IMR-90 (cell line): ENCODE measurements around the gene CDK17. TPM values are rescaled to one million over a fixed set of nuclear protein-coding genes. Genes with fewer than 3 reads are reported as not detected.

Experiments
- ATAC-seq: fragments of 200-7000 bp; cut with Tn5 transposase; 2 replicates; pipeline ENCODE4 v1.9.1; 2020; ENCODE audit warnings: low read depth, mild to moderate bottlenecking, moderate library complexity
- BruUV-seq: library from RNA; stranded (reverse); fragments of 400-500 nt; replicated peaks from 2 replicates; lab custom pipeline; 2021; lab: Mats Ljungman, UMichigan
- CTCF ChIA-PET: fragments of 300-600 bp; formaldehyde crosslinking; extraction: SDS; loops from one replicate; lab custom pipeline; 2021; ENCODE audit warnings: antibody characterized with exemption; lab: Yijun Ruan, JAX
- POLR2A ChIA-PET: fragments of 300-600 bp; sonication (Branson Sonifier 250); formaldehyde crosslinking; loops from one replicate; lab custom pipeline; 2022; ENCODE audit warnings: antibody characterized with exemption; ENCODE audit not compliant: unreplicated experiment; lab: Charles Lee
- DNase-seq: peaks from one replicate; pipeline ENCODE4 v3.0.0; 2013
- H2AFZ ChIP-seq: replicated peaks from 2 replicates; pipeline ENCODE3; 2013; ENCODE audit warnings: low read length, mild to moderate bottlenecking; ENCODE audit not compliant: poor library complexity
- H2AK5ac ChIP-seq: 2 replicates; pipeline ENCODE4 v1.6.1; 2013; ENCODE audit warnings: low read depth, low read length, inconsistent platforms
- H2AK9ac ChIP-seq: replicated peaks from 2 replicates; pipeline ENCODE3; 2013; ENCODE audit warnings: mild to moderate bottlenecking, low read depth, low read length, moderate library complexity; ENCODE audit not compliant: poor library complexity
- H2BK120ac ChIP-seq: 2 replicates; pipeline ENCODE4 v1.6.1; 2013; ENCODE audit warnings: low read depth, low read length, inconsistent platforms
- H2BK15ac ChIP-seq: 3 replicates; pipeline ENCODE4 v1.6.1; 2013; ENCODE audit warnings: low read depth, low read length, inconsistent platforms
- H2BK20ac ChIP-seq: 2 replicates; pipeline ENCODE4 v1.6.1; 2013; ENCODE audit warnings: low read depth, mild to moderate bottlenecking, inconsistent platforms, low read length, moderate library complexity
- H2BK5ac ChIP-seq: 2 replicates; pipeline ENCODE4 v1.6.1; 2013; ENCODE audit warnings: mild to moderate bottlenecking, low read depth, low read length, inconsistent platforms; ENCODE audit not compliant: poor library complexity, severe bottlenecking
- H3K14ac ChIP-seq: replicated peaks from 2 replicates; pipeline ENCODE4 v1.6.1; 2013; ENCODE audit warnings: low read depth, low read length, inconsistent platforms
- H3K18ac ChIP-seq: 2 replicates; pipeline ENCODE4 v1.6.1; 2013; ENCODE audit warnings: low read depth, low read length, control low read depth
- H3K23ac ChIP-seq: 2 replicates; pipeline ENCODE4 v1.6.1; 2013; ENCODE audit warnings: low read depth, low read length, inconsistent platforms
- H3K27ac ChIP-seq: 2 replicates; pipeline ENCODE4 v1.5.1; 2013; ENCODE audit warnings: mild to moderate bottlenecking, control low read depth, low read length; ENCODE audit not compliant: insufficient read depth
- H3K27me3 ChIP-seq: 2 replicates; pipeline ENCODE4 v1.6.1; 2013; ENCODE audit warnings: low read length; ENCODE audit not compliant: control insufficient read depth, insufficient read depth
- H3K36me3 ChIP-seq: 2 replicates; pipeline ENCODE4 v1.6.1; 2013; ENCODE audit warnings: low read length, mixed read lengths; ENCODE audit not compliant: control insufficient read depth, insufficient read depth
- H3K4ac ChIP-seq: 2 replicates; pipeline ENCODE4 v1.6.1; 2013; ENCODE audit warnings: low read depth, low read length, inconsistent platforms
- H3K4me1 ChIP-seq: 2 replicates; pipeline ENCODE4 v1.6.1; 2013; ENCODE audit warnings: low read length, mixed read lengths; ENCODE audit not compliant: control insufficient read depth, insufficient read depth
- H3K4me2 ChIP-seq: 2 replicates; pipeline ENCODE4 v1.6.1; 2013; ENCODE audit warnings: low read depth, mild to moderate bottlenecking, control low read depth, low read length, moderate library complexity
- H3K4me3 ChIP-seq: 2 replicates; pipeline ENCODE4 v1.5.1; 2013; ENCODE audit warnings: low read depth, mild to moderate bottlenecking, control low read depth, low read length, moderate library complexity; ENCODE audit not compliant: insufficient read depth
- H3K56ac ChIP-seq: 2 replicates; pipeline ENCODE4 v1.6.1; 2013; ENCODE audit warnings: low read length, inconsistent platforms; ENCODE audit not compliant: insufficient read depth; ENCODE audit errors: extremely low read depth
- H3K79me1 ChIP-seq, 2 experiments: 2 replicates each; pipeline ENCODE4 v1.6.1; 2013; ENCODE audit warnings: low read length in 2 of 2, inconsistent platforms in 1 of 2, low read depth in 1 of 2
- H3K9ac ChIP-seq: 2 replicates; pipeline ENCODE4 v1.6.1; 2013; ENCODE audit warnings: low read depth, low read length, control low read depth
- H3K9me1 ChIP-seq: 2 replicates; pipeline ENCODE4 v1.6.1; 2013; ENCODE audit warnings: low read length, inconsistent platforms; ENCODE audit not compliant: insufficient read depth
- H3K9me3 ChIP-seq: 2 replicates; pipeline ENCODE4 v1.6.1; 2013; ENCODE audit warnings: low read length; ENCODE audit not compliant: control insufficient read depth, insufficient read depth
- H4K20me1 ChIP-seq: 2 replicates; pipeline ENCODE4 v1.6.1; 2013; ENCODE audit warnings: low read length, inconsistent platforms; ENCODE audit not compliant: insufficient read depth
- H4K5ac ChIP-seq: 2 replicates; pipeline ENCODE4 v1.6.1; 2013; ENCODE audit warnings: mild to moderate bottlenecking, low read depth, low read length, control low read depth
- H4K8ac ChIP-seq, 2 experiments: 2 replicates each; pipeline ENCODE4 v1.6.1; 2013; ENCODE audit warnings: low read depth in 2 of 2, low read length in 2 of 2, control low read depth in 1 of 2, inconsistent platforms in 1 of 2
- H4K91ac ChIP-seq: 2 replicates; pipeline ENCODE4 v1.6.1; 2013; ENCODE audit warnings: low read depth, low read length, inconsistent platforms; ENCODE audit not compliant: insufficient read depth
- BHLHE40 ChIP-seq: fragments of 150-350 bp; IDR thresholded peaks from 2 replicates; pipeline ENCODE4 v1.6.1; 2016; ENCODE audit warnings: mild to moderate bottlenecking, low read depth, low read length
- CEBPB ChIP-seq: IDR thresholded peaks from 2 replicates; pipeline ENCODE4 v1.6.1; 2012; ENCODE audit warnings: low read depth, low read length, improper control_type of control experiment
- CHD1 ChIP-seq: IDR thresholded peaks from 2 replicates; pipeline ENCODE4 v1.6.1; 2012; ENCODE audit warnings: low read depth, low read length, improper control_type of control experiment
- ELK1 ChIP-seq: fragments of 150-350 bp; IDR thresholded peaks from 2 replicates; pipeline ENCODE4 v1.6.1; 2016; ENCODE audit warnings: low read depth, mild to moderate bottlenecking, low read length, moderate library complexity, borderline replicate concordance
- MAZ ChIP-seq: IDR thresholded peaks from 2 replicates; pipeline ENCODE4 v1.6.1; 2012; ENCODE audit warnings: low read depth, mild to moderate bottlenecking, low read length, improper control_type of control experiment, moderate library complexity, borderline replicate concordance
- MXI1 ChIP-seq: IDR thresholded peaks from 2 replicates; pipeline ENCODE4 v1.6.1; 2012; ENCODE audit warnings: low read depth, mild to moderate bottlenecking, low read length, moderate library complexity, borderline replicate concordance
- NFE2L2 ChIP-seq: fragments of 150-350 bp; IDR thresholded peaks from 2 replicates; pipeline ENCODE4 v1.6.1; 2016; ENCODE audit warnings: low read depth, mild to moderate bottlenecking, low read length
- POLR2A ChIP-seq: IDR thresholded peaks from 2 replicates; pipeline ENCODE4 v1.6.1; 2012; ENCODE audit warnings: mild to moderate bottlenecking, low read depth, low read length
- RAD21 ChIP-seq: IDR thresholded peaks from 2 replicates; pipeline ENCODE4 v1.6.1; 2012; ENCODE audit warnings: low read length, improper control_type of control experiment
- RCOR1 ChIP-seq: IDR thresholded peaks from 2 replicates; pipeline ENCODE4 v1.6.1; 2012; ENCODE audit warnings: mild to moderate bottlenecking, low read length, improper control_type of control experiment; ENCODE audit not compliant: insufficient replicate concordance
- WGBS, 2 experiments: methylation state at CpG; one replicate each; pipeline versions ENCODE4 v1.1.5 to v1.1.7; 2013; ENCODE audit warnings: missing lambda C conversion rate in 2 of 2; ENCODE audit not compliant: insufficient read length in 1 of 2; ENCODE audit errors: extremely low coverage in 2 of 2; 5-methylcytosine and 5-hydroxymethylcytosine counted together
- dilution Hi-C: fragments of 300-500 bp; cut with HindIII; formaldehyde crosslinking; loops from one replicate; pipeline ENCODE4 v1.14.3; 2018; ENCODE audit warnings: low sequenced_read_pairs; ENCODE audit not compliant: unreplicated experiment
- in situ Hi-C: fragments of 300-500 bp; cut with MboI; formaldehyde crosslinking; loops from 3 replicates; pipeline ENCODE4 v1.14.3; 2019; ENCODE audit warnings: low sequenced_read_pairs, inconsistent platforms, mixed read lengths
- intact Hi-C: fragments of 100-400 bp; cut with micrococcal nuclease; formaldehyde crosslinking; loops from 2 replicates; pipeline ENCODE4 v1.10.0; 2022
- polyA plus RNA-seq, 3 experiments: library from polyadenylated mRNA; depleted of rRNA; stranded (reverse); fragments of >200 nt; gene quantifications; 2 replicates each; pipeline ENCODE4 v1.2.3, GENCODE V29; 2012; ENCODE audit warnings: low replicate concordance in 1 of 3
- total RNA-seq: library from RNA; depleted of rRNA; stranded (reverse); fragments of >200 nt; gene quantifications from 2 replicates; pipeline ENCODE4 v1.2.3, GENCODE V29; 2012
- TF ChIP-seq, protein P1 (sequence below): conservative IDR thresholded peaks from 2 replicates; pipeline ENCODE4 v1.5.1; 2012; ENCODE audit warnings: mild to moderate bottlenecking, low read depth, low read length, improper control_type of control experiment

Gene CDK17
- total and polyA plus RNA-seq, 2 of the 4 experiments (the other 2 are of a cell fraction) = 14.5 to 50.2 TPM

DNA sequence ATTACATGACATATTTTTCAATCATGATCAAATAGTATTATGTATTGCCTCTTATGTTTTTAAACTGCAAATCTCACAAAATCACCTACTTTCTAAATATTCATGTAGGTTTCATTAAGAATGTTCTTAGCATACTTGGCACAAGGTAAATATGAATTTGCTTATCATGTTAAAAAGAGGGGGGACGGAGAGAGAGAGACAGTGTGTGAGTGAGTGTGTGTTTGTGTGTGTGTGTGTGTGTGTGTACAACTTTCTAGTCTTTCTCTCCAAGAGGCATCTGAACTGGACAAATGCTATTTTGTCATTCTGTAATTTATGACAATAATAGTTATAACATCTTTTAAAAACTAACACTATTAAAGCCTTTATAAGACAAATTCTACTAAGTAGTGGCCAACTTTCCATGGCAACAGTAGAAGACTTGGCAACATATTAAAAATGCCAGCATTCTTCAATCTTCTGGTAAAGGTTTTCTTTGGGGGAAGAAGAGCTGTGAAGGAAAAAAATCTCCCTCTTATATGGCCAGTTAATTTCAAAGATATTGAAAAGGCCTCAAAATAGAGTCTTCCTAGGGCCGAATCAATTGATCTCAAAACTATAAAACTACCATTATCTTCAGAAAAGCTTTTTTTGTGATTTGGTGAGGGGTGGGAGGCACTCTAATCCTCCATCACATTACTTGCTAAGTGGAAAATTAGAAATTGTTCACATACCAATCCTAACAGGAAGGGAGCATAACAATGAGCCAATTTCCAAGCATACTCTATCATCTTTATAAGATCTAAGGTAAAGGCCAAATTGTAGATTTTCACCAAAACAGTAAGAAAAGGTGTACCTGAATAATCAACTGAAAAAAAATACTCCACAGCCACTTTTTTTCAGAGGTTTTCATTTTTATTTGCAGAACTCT, 28.2 kb downstream of the CDK17 start (continued):
- TF ChIP-seq RCOR1 = no peak

GRCh38 chr12:96371138-96371789, 29.0 kb downstream of the CDK17 start:
- no CpG with 5 or more reads among the region's 5 CpGs for WGBS, 2 experiments
- Histone ChIP-seq H3K14ac (no peak overlapping the region), H3K27ac (no peak overlapping the region), H2BK15ac (no peak overlapping the region), H2BK120ac (no peak overlapping the region), H2AK5ac (no peak overlapping the region), H4K91ac (no peak overlapping the region), H3K79me1 (peaks cover 8 to 67% of the 10 kb centered on the region in 2 experiments), H3K4me1 (peaks cover 5% of the 10 kb centered on the region; the same call in 1 of the 2 replicates), H3K36me3 (0 out of 2 replicates have a peak, but pooled peaks cover 1% of the 10 kb centered on the region), H4K20me1 (peaks cover 81% of the 10 kb centered on the region), H3K4ac (no peak overlapping the region), H2BK5ac (no peak overlapping the region), H3K4me2 (no peak overlapping the region), H4K5ac (no peak overlapping the region), H3K23ac (no peak overlapping the region), H3K56ac (no peak overlapping the region), H3K18ac (no peak overlapping the region), H3K4me3 (no peak overlapping the region), H2BK20ac (no peak overlapping the region), H3K9me1 (peaks cover under 1% of the 10 kb centered on the region; the same call in 1 of the 2 replicates), H3K9ac (no peak overlapping the region), H2AFZ (no peak overlapping the region), H4K8ac (no peak overlapping the region), H2AK9ac (no peak overlapping the region), H3K9me3 (no peaks in the 10 kb centered on the region), H3K27me3 (no peaks in the 10 kb centered on the region)
- intact Hi-C loops (no loop called here), dilution Hi-C loops (no loop called here), in situ Hi-C loops (no loop called here)
- POLR2A ChIA-PET = no interaction called here
- BruUV-seq = no TSS peak
- ATAC-seq (no peak), DNase-seq (no peak)
- CTCF ChIA-PET = interaction anchor here (0.6 kb wide), 1 partner anchor 67 kb away, joined by 3 read pairs; no protein-coding TSS in a partner anchor
- no peak for TF ChIP-seq CHD1
- no peak for TF ChIP-seq RCOR1
- TF ChIP-seq POLR2A = no peak
- TF ChIP-seq RAD21 = no peak
- no peak for TF ChIP-seq MXI1
- TF ChIP-seq NFE2L2 = no peak
- TF ChIP-seq CEBPB = no peak
- no peak for TF ChIP-seq ELK1
- TF ChIP-seq MAZ = no peak
- TF ChIP-seq, protein P1, sequence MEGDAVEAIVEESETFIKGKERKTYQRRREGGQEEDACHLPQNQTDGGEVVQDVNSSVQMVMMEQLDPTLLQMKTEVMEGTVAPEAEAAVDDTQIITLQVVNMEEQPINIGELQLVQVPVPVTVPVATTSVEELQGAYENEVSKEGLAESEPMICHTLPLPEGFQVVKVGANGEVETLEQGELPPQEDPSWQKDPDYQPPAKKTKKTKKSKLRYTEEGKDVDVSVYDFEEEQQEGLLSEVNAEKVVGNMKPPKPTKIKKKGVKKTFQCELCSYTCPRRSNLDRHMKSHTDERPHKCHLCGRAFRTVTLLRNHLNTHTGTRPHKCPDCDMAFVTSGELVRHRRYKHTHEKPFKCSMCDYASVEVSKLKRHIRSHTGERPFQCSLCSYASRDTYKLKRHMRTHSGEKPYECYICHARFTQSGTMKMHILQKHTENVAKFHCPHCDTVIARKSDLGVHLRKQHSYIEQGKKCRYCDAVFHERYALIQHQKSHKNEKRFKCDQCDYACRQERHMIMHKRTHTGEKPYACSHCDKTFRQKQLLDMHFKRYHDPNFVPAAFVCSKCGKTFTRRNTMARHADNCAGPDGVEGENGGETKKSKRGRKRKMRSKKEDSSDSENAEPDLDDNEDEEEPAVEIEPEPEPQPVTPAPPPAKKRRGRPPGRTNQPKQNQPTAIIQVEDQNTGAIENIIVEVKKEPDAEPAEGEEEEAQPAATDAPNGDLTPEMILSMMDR = no peak
- no peak for TF ChIP-seq BHLHE40
